Suprapubic skin (tissue), 4 donors: ENCODE results near the gene HOXB7. TPM values are rescaled to one million over a fixed set of nuclear protein-coding genes. Genes with fewer than 3 reads are reported as not detected.

Experiments
- DNase-seq, 2 donors: peaks; one replicate each; pipeline ENCODE4 v3.0.0-alpha.2; 2019; ENCODE audit warnings: low spot score in 2 of 2
- H3K27ac ChIP-seq: fragments of 200-600 bp; sonication (generic); one replicate; pipeline ENCODE4 v1.5.1; 2019
- H3K27me3 ChIP-seq: fragments of 200-600 bp; sonication (generic); one replicate; pipeline ENCODE4 v1.5.1; 2019
- H3K36me3 ChIP-seq: fragments of 200-600 bp; sonication (generic); one replicate; pipeline ENCODE4 v1.5.1; 2019
- H3K4me1 ChIP-seq: fragments of 200-600 bp; sonication (generic); one replicate; pipeline ENCODE4 v1.5.1; 2019
- H3K4me3 ChIP-seq: fragments of 200-600 bp; sonication (generic); one replicate; pipeline ENCODE4 v1.5.1; 2019; ENCODE audit warnings: mild to moderate bottlenecking
- H3K9me3 ChIP-seq: fragments of 200-600 bp; sonication (generic); one replicate; pipeline ENCODE4 v1.5.1; 2019
- CTCF ChIP-seq, 2 donors: fragments of 200-600 bp in 1 of 2; fragments of 450-650 bp in 1 of 2; sonication (generic) in 1 of 2; IDR thresholded peaks; one replicate each; pipeline ENCODE4 v1.5.1; 2016 to 2019; ENCODE audit warnings: antibody characterized with exemption in 2 of 2, mild to moderate bottlenecking in 1 of 2, moderate library complexity in 1 of 2
- EP300 ChIP-seq: sonication (generic); formaldehyde crosslinking; IDR thresholded peaks from one replicate; pipeline ENCODE4 v1.6.1; 2017; ENCODE audit warnings: antibody characterized with exemption
- POLR2A ChIP-seq, 2 donors: fragments of 450-650 bp; IDR thresholded peaks; one replicate each; pipeline ENCODE4 v1.6.1; 2017; ENCODE audit warnings: antibody characterized with exemption in 2 of 2, mild to moderate bottlenecking in 2 of 2, moderate library complexity in 2 of 2
- POLR2AphosphoS5 ChIP-seq, 3 donors: sonication (generic); formaldehyde crosslinking; IDR thresholded peaks; one replicate each; pipeline ENCODE4 v1.6.1; 2017; ENCODE audit warnings: antibody characterized with exemption in 3 of 3
- WGBS: methylation state at CpG from one replicate; pipeline ENCODE4 v1.1.5; 2018; 5-methylcytosine and 5-hydroxymethylcytosine counted together
- total RNA-seq, 4 donors: library from RNA; depleted of rRNA; stranded (reverse); fragments of >200 nt; gene quantifications; one replicate each; pipeline ENCODE4 v1.1.0, GENCODE V29; 2016

The HOXB7 gene
- total RNA-seq, 4 donors from 2014 or later: 0.95 to 3.6 (median 2.4) TPM

- Histone ChIP-seq H3K27me3 (peaks cover 79% of the 10 kb centered on the region), H3K4me3 (peak overlapping the region; percentile 67), H3K9me3 (no peaks in the 10 kb centered on the region), H3K27ac (peak overlapping the region; percentile 81), H3K4me1 (peaks cover 65% of the 10 kb centered on the region), H3K36me3 (peaks cover 3% of the 10 kb centered on the region)
- 1% methylated on average over 28 of the region's 68 CpGs for WGBS
- TF ChIP-seq POLR2AphosphoS5 (IDR thresholded peaks at IDR 0.05): peak in 1 of 3 donors; percentile 53
- no peak for TF ChIP-seq EP300
- TF ChIP-seq POLR2A (IDR thresholded peaks at IDR 0.05): no peak
- DNase-seq: no peak
Observed at GRCh38 chr17:48597778-48598631, 12.8 kb downstream of the HOXB7 start.

GRCh38 chr17:48597528-48597777, 13.4 kb downstream of the HOXB7 start:
- Histone ChIP-seq H3K27ac (peak overlapping the region; percentile 81), H3K36me3 (peaks cover 3% of the 10 kb centered on the region), H3K4me1 (peaks cover 60% of the 10 kb centered on the region), H3K27me3 (peaks cover 75% of the 10 kb centered on the region), H3K9me3 (no peaks in the 10 kb centered on the region), H3K4me3 (peak overlapping the region; percentile 67)
- TF ChIP-seq CTCF (IDR thresholded peaks at IDR 0.05) (no peak), POLR2A (IDR thresholded peaks at IDR 0.05) (no peak), POLR2AphosphoS5 (IDR thresholded peaks at IDR 0.05) (no peak)
- DNase-seq: no peak
- WGBS: 4% methylated on average over 4 of the region's 16 CpGs

DNA sequence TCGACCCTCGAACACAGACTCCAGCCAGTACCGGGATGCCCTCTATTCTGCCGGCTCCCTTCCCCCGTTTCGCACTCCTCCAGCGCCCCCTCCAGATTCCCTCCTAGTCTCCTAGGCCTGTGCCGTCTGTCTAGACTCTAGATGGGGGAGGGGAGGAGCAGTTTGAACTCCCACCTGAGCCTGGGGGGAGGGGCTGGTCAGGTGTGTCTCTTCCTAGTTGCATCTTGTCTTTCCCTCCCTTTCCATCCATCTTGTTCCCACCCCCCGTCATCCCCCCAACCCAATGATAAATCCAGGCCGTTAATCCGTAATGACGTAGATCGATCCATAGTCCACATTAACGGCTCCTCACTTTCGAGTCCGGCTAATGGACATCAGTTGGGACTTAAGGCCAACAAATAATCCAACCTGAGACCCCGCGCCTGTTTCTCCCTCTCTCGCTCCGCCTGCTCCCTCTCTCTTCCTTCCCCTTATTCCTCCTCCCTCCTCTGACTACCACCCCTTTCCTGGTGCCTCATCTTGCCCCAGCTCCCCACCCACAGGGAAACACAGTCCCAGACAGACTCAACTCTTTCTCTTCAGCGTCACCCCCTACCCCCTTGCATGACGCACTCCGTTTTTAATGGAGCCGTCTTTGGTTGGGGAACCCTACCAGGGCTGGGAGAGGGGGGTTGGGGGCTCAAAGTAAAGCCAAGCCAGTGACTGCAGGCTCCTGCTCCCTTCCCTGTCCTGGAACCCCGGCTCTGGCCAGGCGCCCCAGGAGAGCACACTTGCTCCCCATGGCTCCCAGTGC, 13.9 kb downstream of the HOXB7 start:
- H3K27me3 ChIP-seq: peaks cover 73% of the 10 kb centered on the region
- H3K27ac ChIP-seq: peak overlapping the region; percentile 81
- no peak for DNase-seq
- peak overlapping the region; percentile 67 for H3K4me3 ChIP-seq
- peaks cover 60% of the 10 kb centered on the region for H3K4me1 ChIP-seq
- 42% methylated on average over 23 of the region's 26 CpGs for WGBS
- TF ChIP-seq POLR2AphosphoS5 (IDR thresholded peaks at IDR 0.05) (no peak), POLR2A (IDR thresholded peaks at IDR 0.05) (no peak), CTCF (IDR thresholded peaks at IDR 0.05) (no peak), EP300 (no peak)
- peaks cover 3% of the 10 kb centered on the region for H3K36me3 ChIP-seq
- H3K9me3 ChIP-seq: no peaks in the 10 kb centered on the region

GRCh38 chr17:48596000-48596734, 14.7 kb downstream of the HOXB7 start:
- Histone ChIP-seq H3K27me3 (peaks cover 66% of the 10 kb centered on the region), H3K4me1 (peaks cover 54% of the 10 kb centered on the region), H3K36me3 (peaks cover 3% of the 10 kb centered on the region), H3K27ac (no peak overlapping the region), H3K9me3 (no peaks in the 10 kb centered on the region), H3K4me3 (peak overlapping the region; percentile 67)
- no peak for DNase-seq
- 44% methylated on average over 52 of the region's 54 CpGs for WGBS
- no peak for TF ChIP-seq POLR2AphosphoS5 (IDR thresholded peaks at IDR 0.05)
- TF ChIP-seq POLR2A (IDR thresholded peaks at IDR 0.05): no peak
- TF ChIP-seq EP300: no peak
- no peak for TF ChIP-seq CTCF (IDR thresholded peaks at IDR 0.05)

DNA sequence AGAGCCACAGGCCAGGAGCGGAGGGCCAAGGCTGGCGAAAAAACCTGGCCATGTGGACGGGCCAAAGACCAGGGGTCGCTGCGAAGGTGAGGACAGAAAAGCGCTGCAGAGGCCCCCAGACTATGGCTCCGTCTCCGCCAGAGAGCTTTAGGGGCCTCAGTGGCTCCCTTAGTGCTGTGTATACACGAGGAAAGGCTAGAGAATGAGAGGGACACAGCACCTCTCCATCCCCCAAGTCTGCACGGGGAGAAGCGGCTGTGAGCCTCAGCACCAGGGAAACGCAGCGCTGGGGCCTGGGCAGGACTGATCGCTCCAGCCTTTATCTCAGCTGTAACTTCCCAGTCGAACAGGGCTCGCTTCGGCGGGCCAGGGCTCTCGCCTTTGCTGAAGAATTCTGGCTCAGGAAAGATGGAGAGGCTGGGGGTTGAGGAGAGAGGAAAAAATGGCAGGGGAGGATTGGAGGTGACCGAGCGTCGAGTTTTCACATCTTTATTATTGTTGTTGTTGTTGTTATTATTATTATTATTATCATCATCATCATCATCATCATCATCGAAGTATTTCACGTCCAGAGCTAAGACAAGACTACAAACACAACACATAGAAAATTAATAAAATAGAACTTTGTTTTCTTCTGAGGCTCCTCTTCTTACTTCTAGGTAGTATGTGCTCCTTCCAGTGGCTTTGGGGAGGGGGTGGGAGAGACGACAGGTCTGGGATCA, 15.4 kb downstream of the HOXB7 start:
- 74% methylated on average over 18 of the region's 25 CpGs for WGBS
- H3K4me1 ChIP-seq: peaks cover 53% of the 10 kb centered on the region
- peak overlapping the region; percentile 13 for H3K27ac ChIP-seq

More for the DNA sequence above, 15.4 kb downstream of the HOXB7 start:
- DNase-seq: no peak
- H3K27me3 ChIP-seq: peaks cover 59% of the 10 kb centered on the region
- peaks cover 3% of the 10 kb centered on the region for H3K36me3 ChIP-seq
- H3K4me3 ChIP-seq: no peak overlapping the region
- no peaks in the 10 kb centered on the region for H3K9me3 ChIP-seq
- TF ChIP-seq CTCF (IDR thresholded peaks at IDR 0.05) (no peak), POLR2A (IDR thresholded peaks at IDR 0.05) (no peak), POLR2AphosphoS5 (IDR thresholded peaks at IDR 0.05) (no peak), EP300 (no peak)
